Activated CD8-positive, alpha-beta memory T cell treated with anti-CD3 and anti-CD28 coated beads, Interleukin-2, amount 50 U/mL, for 48 hours (primary cell): ENCODE measurements around the gene XRCC5.
A peak's percentile ranks its signal among the peaks of the same experiment; 100 is the strongest.
"Not testable (repeated sequence)": the region's sequence is repeated elsewhere in the genome, so short reads cannot be mapped to it uniquely, and the experiment has no call there.

Experiments
- DNase-seq: peaks from one replicate; pipeline ENCODE4 v3.0.0-alpha.2; 2020

Gene XRCC5

GRCh38 chr2:216206041-216206703 lies 97.0 kb downstream of the XRCC5 start:
- DNase-seq = no peak

- no peak for DNase-seq
Observed at GRCh38 chr2:216206821-216207220, 97.7 kb downstream of the XRCC5 start.

DNA sequence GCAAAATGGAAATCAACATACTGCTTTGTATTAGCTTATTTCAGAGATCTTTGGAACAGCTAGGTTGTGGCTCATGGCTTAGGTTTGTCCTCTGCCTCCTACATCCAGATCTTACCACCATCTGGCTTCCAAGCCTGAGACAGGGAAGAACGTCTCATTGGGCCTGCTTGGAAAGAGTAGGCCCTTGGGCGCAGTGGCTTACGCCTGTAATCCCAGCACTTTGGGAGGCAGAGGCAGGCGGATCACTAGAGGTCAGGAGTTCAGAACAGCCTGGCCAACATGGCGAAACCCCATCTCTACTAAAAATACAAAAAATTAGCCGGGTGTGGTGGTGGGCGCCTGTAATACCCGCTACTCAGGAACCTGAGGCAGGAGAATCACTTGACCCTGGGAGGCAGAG lies 99.5 kb downstream of the XRCC5 start:
- not testable (repeated sequence) for DNase-seq

DNA sequence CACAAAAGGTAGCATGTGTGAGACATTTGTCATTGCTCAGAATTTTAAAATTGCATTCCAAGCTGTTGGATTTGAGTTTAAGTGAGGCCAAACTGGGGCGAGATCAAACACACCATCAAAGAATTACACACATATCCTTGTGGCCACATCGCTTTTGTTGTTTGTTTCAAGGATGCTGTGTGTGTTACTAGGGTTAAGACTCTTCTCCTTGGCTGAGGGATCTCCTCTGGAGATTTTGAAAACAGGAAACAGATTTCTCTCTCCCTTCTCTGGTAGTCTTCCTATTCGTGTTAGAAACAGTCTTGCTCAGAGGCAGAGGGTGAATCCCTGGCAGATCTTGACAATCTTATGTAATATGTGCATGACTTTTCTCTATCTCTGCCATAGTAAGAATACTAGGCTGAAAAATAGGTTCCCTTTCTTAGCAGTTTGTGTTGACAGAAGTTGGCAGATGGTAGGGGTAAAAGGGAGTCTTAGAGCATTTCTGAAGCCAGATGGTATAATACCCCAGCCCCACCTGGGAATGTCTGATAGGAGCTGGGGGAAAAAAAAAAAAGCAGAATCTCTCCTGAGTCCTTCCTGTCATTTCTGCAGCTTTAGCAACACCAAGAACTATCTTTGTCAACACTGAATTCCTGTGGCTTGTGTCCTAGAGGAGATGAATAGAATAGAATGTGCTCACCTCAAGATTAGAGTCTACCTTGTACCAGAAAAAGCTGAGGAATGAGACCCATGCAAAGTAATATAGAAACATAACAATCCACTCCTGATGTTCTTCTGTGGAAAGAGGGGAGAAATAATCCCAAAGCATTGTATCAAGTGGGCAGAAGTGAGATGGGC lies 101.8 kb downstream of the XRCC5 start:
- no peak for DNase-seq

DNA sequence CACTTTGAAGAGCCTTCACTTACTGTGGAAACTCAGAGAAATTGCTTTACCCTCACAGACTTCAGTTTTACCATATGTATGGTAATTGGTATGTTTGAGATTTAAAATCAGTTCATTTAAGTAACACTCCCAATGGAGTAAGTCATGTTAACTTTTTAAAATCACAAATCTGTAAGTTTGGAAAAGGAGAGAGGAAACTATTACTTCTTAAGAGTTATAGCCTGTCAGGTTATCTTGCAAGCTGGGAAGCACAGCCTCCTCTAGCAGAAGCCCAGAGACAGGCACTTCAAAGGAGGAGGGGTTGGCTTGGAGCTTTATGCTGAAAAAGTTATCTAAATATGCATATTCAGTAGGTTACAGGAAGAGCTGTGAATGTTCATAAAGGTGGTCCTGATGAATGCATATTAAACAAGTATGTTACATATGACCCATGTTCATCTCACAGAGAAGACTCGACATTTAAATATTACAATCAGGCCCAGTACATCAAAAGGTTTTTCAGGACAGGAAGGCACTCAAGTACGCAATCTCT lies 102.5 kb downstream of the XRCC5 start:
- DNase-seq = no peak

- no peak for DNase-seq
Observed at GRCh38 chr2:216214768-216215167, 105.6 kb downstream of the XRCC5 start.

- DNase-seq = no peak
Observed at GRCh38 chr2:216215658-216216390, 106.7 kb downstream of the XRCC5 start.

DNA sequence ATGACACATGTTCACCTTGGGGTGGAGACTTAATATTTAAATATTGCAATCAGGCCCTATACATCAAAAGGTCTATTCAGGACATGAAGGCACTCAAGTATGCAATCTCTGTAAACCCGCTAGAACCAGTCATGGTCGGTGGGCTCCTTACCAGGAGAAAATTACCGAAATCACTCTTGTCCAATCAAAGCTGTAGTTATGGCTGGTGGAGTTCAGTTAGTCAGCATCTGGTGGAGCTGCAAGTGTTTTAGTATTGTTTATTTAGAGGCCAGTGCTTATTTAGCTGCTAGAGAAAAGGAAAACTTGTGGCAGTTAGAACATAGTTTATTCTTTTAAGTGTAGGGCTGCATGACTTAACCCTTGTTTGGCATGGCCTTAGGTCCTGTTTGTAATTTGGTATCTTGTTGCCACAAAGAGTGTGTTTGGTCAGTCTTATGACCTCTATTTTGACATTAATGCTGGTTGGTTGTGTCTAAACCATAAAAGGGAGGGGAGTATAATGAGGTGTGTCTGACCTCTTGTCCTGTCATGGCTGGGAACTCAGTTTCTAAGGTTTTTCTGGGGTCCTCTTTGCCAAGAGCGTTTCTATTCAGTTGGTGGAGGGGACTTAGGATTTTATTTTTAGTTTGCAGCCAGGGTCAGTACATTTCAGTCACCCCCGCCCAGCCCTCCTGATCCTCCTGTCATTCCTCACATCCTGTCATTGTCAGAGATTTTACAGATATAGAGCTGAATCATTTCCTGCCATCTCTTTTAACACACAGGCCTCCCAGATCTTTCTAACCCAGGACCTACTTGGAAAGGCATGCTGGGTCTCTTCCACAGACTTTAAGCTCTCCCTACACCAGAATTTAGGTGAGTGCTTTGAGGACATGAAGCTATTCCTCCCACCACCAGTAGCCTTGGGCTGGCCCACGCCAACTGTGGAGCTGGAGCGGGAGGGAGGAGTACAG lies 108.1 kb downstream of the XRCC5 start:
- DNase-seq = no peak

GRCh38 chr2:216217904-216218260 lies 108.7 kb downstream of the XRCC5 start:
- no peak for DNase-seq

- DNase-seq = no peak
Observed at GRCh38 chr2:216219861-216220260, 110.7 kb downstream of the XRCC5 start.

- no peak for DNase-seq
Observed at GRCh38 chr2:216220976-216221375, 111.8 kb downstream of the XRCC5 start.

GRCh38 chr2:216221811-216222210 lies 112.7 kb downstream of the XRCC5 start:
- no peak for DNase-seq

- no peak for DNase-seq
Observed at GRCh38 chr2:216222650-216223352, 113.7 kb downstream of the XRCC5 start.

- no peak for DNase-seq
Observed at GRCh38 chr2:216224388-216224787, 115.2 kb downstream of the XRCC5 start.

DNA sequence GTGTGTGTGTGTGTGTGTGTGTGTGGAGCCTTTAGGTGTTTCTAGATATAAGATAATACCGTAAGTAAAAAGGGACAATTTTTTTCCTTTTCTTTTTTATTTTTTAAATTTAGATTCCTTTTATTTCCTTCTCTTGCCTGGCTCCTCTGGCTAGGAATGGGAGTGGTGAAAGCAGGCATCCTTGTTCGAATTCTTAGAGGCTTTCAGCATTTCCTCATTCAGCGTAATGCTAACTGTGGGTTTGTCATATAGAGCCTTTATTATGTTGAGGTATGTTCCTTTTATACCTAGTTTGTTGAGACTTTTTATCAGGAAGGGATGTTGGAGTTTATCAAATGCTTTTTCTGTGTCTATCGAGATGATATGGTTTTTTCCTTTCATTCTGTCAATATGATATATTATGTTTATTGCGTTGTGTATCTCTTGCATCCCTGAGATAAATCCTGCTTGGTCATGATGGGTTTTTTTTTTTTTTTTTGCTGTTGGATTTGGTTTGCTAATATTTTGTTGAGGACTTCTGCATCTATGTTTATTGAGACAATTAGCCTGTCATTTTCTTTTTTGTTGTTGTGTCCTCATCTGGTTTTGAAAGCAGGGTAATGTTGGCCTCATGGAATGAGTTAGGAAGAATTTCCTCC lies 120.2 kb downstream of the XRCC5 start:
- DNase-seq = no peak

DNA sequence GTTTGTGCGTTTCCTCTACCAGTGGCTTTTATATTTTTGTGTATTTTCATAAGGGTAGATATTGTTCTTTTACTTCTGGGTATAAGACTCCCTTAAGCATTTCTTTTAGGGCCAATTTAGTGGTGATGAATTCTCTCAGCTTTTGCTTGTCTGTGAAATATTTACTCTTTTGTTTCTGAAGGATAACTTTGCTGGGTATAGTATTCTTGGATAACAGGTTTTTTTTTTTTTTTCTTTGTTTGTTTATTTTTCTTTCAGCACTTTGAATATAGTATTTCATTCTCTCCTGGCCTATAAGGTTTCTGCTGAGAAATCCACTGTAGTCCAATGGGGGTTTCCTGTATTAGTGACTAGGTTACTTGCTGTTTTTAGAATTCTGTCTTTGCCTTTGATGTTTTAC lies 122.7 kb downstream of the XRCC5 start:
- no peak for DNase-seq

GRCh38 chr2:216232721-216233120 lies 123.6 kb downstream of the XRCC5 start:
- DNase-seq = no peak

DNA sequence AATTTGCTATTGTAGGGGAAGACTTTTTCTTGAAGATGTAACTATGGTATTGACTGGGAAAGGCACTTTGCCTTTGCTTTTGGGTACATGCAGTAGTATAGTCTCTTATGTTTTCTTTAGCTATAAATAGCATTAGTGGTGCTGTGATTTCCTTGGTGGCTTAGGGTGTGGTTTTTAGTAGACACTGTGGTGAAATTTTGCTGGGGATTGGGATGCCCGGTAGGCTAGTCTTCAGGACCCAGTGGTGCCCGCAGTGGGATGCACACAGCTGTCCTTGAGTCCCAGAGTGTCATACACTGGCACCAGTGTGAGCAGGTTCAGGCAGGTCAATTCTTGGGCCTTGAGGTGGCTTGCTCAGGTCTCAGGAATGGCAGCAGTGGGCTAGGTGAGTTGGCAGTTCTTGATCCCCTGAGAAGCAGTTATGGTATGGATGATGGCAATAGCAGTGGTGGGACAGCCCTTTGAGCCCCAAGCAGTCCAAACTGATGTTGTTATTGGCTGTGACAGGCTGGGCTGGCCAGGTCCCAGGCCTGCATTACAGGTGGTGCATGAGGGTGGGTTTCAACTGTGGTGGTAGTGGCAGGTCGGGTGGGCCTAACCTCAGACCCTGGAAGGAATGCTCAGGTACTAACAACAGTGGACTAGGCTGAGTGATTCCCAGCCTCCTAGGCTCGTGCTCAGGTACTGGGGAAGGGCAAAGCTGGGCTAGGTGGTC lies 124.3 kb downstream of the XRCC5 start:
- DNase-seq = peak; percentile 10

GRCh38 chr2:216234106-216234505 lies 125.0 kb downstream of the XRCC5 start:
- DNase-seq = no peak

- peak; percentile 6 for DNase-seq
Observed at GRCh38 chr2:216235462-216235861, 126.3 kb downstream of the XRCC5 start.

GRCh38 chr2:216235896-216236295 lies 126.7 kb downstream of the XRCC5 start:
- DNase-seq = no peak
